HepG2 (cell line): ENCODE measurements around the gene PPM1M. TPM values are rescaled to one million over a fixed set of nuclear protein-coding genes. Genes with fewer than 3 reads are reported as not detected.

Experiments used
- ATAC-seq: fragments of 200-7000 bp; cut with Tn5 transposase; 3 replicates; pipeline ENCODE4 v1.9.1; 2020; ENCODE audit warnings: mild to moderate bottlenecking, moderate library complexity
- BruUV-seq: library from RNA; stranded (reverse); fragments of 400-500 nt; replicated peaks from 2 replicates; lab custom pipeline; 2021; lab: Mats Ljungman, UMichigan
- CTCF ChIA-PET: fragments of 300-600 bp; formaldehyde crosslinking; extraction: SDS; loops from one replicate; lab custom pipeline; 2021; ENCODE audit warnings: low total read pairs, inconsistent platforms, low intra/inter-chr PET ratio; lab: Yijun Ruan, JAX
- POLR2A ChIA-PET: fragments of 350-600 bp; sonication (Branson Sonifier 250); formaldehyde crosslinking; loops from one replicate; lab custom pipeline; 2020; ENCODE audit warnings: antibody characterized with exemption, inconsistent platforms; lab: Yijun Ruan, JAX
- DNase-seq: peaks from one replicate; pipeline ENCODE4 v3.0.0-alpha.2; 2015; ENCODE audit warnings: low spot score
- FAIRE-seq: peaks from 3 replicates; lab custom pipeline; 2011; peaks lifted over from hg19 to GRCh38; lab: Jason Lieb, UNC
- H2AFZ ChIP-seq: one replicate; pipeline ENCODE4 v1.6.1; 2011; ENCODE audit warnings: low read length, inconsistent platforms
- H3K27ac ChIP-seq: fragments of 300-600 bp; 3 replicates; pipeline ENCODE4 v1.8.0; 2011; ENCODE audit warnings: mixed run types, mild to moderate bottlenecking, mixed read lengths, low read length, inconsistent platforms; ENCODE audit not compliant: insufficient read depth; ENCODE audit errors: extremely low read length
- H3K27me3 ChIP-seq, 2 experiments: fragments of 200-600 bp in 1 of 2; 2 replicates in 1 of 2; 3 replicates in 1 of 2; pipeline versions ENCODE4 v1.6.0 to v1.8.0; 2011; ENCODE audit warnings: low read length in 2 of 2, mild to moderate bottlenecking in 2 of 2, moderate library complexity in 2 of 2, inconsistent platforms in 1 of 2; ENCODE audit not compliant: insufficient read depth in 2 of 2, control insufficient read depth in 1 of 2
- H3K36me3 ChIP-seq, 2 experiments: fragments of 200-600 bp in 1 of 2; replicated peaks in 1 of 2; 2 replicates in 1 of 2; 3 replicates in 1 of 2; pipeline versions ENCODE4 v1.5.1 to v1.8.0; 2011; ENCODE audit warnings: low read length in 2 of 2, inconsistent platforms in 1 of 2; ENCODE audit not compliant: insufficient read depth in 2 of 2, control insufficient read depth in 1 of 2
- H3K4me1 ChIP-seq: 2 replicates; pipeline ENCODE4 v1.5.1; 2012; ENCODE audit warnings: low read length, inconsistent platforms; ENCODE audit not compliant: insufficient read depth
- H3K4me2 ChIP-seq: 2 replicates; pipeline ENCODE4 v1.6.0; 2011; ENCODE audit warnings: low read depth, low read length, inconsistent platforms
- H3K4me3 ChIP-seq, 3 experiments: fragments of 200-600 bp in 1 of 3; sonication (generic), shearing (Covaris generic) in 1 of 3; replicated peaks in 1 of 3; 2 replicates each; pipeline ENCODE4 v1.5.1; 2011 to 2016; ENCODE audit warnings: low read length in 3 of 3, inconsistent platforms in 2 of 3, low read depth in 2 of 3, mild to moderate bottlenecking in 2 of 3, control low read depth in 1 of 3, mixed read lengths in 1 of 3; ENCODE audit not compliant: insufficient read depth in 1 of 3
- H3K79me2 ChIP-seq: one replicate; pipeline ENCODE4 v1.6.1; 2011; ENCODE audit warnings: low read length, inconsistent platforms; ENCODE audit not compliant: insufficient read depth
- H3K9ac ChIP-seq: 2 replicates; pipeline ENCODE4 v1.6.0; 2011; ENCODE audit warnings: mild to moderate bottlenecking, low read depth, low read length, inconsistent platforms; ENCODE audit not compliant: insufficient read depth
- H3K9me3 ChIP-seq: 2 replicates; pipeline ENCODE4 v1.5.1; 2012; ENCODE audit warnings: mild to moderate bottlenecking, low read length
- H4K20me1 ChIP-seq: 2 replicates; pipeline ENCODE4 v1.6.0; 2011; ENCODE audit warnings: inconsistent platforms, mild to moderate bottlenecking, low read length, moderate library complexity; ENCODE audit not compliant: insufficient read depth
- CTCF ChIP-seq: sonication (generic); formaldehyde crosslinking; IDR thresholded peaks from 2 replicates; pipeline ENCODE4 v1.5.0; 2020; ENCODE audit warnings: mild to moderate bottlenecking, missing genetic modification reagents, moderate library complexity
- ELF1 ChIP-seq: sonication (generic); formaldehyde crosslinking; IDR thresholded peaks from 2 replicates; pipeline ENCODE4 v1.4.0; 2020; ENCODE audit warnings: missing genetic modification reagents
- KDM4B ChIP-seq: sonication (generic); formaldehyde crosslinking; IDR thresholded peaks from 2 replicates; pipeline ENCODE4 v1.4.0; 2020; ENCODE audit warnings: missing genetic modification reagents
- KDM5B ChIP-seq: sonication (generic); formaldehyde crosslinking; IDR thresholded peaks from 2 replicates; pipeline ENCODE4 v1.4.0; 2020; ENCODE audit warnings: missing genetic modification reagents, mild to moderate bottlenecking, borderline replicate concordance
- MIER3 ChIP-seq: IDR thresholded peaks from 2 replicates; pipeline ENCODE4 v1.6.1; 2016; ENCODE audit warnings: missing compliant biosample characterization, borderline replicate concordance
- POLR2G ChIP-seq: fragments of 200-400 bp; formaldehyde crosslinking; IDR thresholded peaks from 2 replicates; pipeline ENCODE4 v1.6.1; 2018; ENCODE audit warnings: mild to moderate bottlenecking, low read depth, low read length, moderate library complexity
- PRPF4 ChIP-seq: fragments of 200-400 bp; formaldehyde crosslinking; IDR thresholded peaks from 2 replicates; pipeline ENCODE4 v1.6.1; 2016; ENCODE audit warnings: low read length, low read depth; ENCODE audit not compliant: poor library complexity, severe bottlenecking
- SMAD3 ChIP-seq: sonication (generic); formaldehyde crosslinking; IDR thresholded peaks from 2 replicates; pipeline ENCODE4 v1.4.0; 2020; ENCODE audit warnings: missing genetic modification reagents
- XRCC5 ChIP-seq: fragments of 200-400 bp; formaldehyde crosslinking; optimal IDR thresholded peaks from 2 replicates; pipeline ENCODE3; 2017; ENCODE audit warnings: mild to moderate bottlenecking, low read length
- ZFY ChIP-seq: sonication (generic); formaldehyde crosslinking; IDR thresholded peaks from 2 replicates; pipeline ENCODE4 v1.4.0; 2020; ENCODE audit warnings: missing genetic modification reagents
- ZNF232 ChIP-seq: sonication (generic); formaldehyde crosslinking; IDR thresholded peaks from 2 replicates; pipeline ENCODE4 v1.4.0; 2020; ENCODE audit warnings: missing genetic modification reagents, borderline replicate concordance
- ZNF501 ChIP-seq: sonication (generic); formaldehyde crosslinking; IDR thresholded peaks from 2 replicates; pipeline ENCODE4 v1.5.1; 2020; ENCODE audit warnings: mild to moderate bottlenecking, moderate library complexity, missing genetic modification reagents
- WGBS: methylation state at CpG from one replicate; pipeline ENCODE4 v1.1.6; 2017; ENCODE audit warnings: low lambda C conversion rate; 5-methylcytosine and 5-hydroxymethylcytosine counted together
- in situ Hi-C: cut with HindIII; loops from 2 replicates; pipeline ENCODE4 v1.10.0; 2017; ENCODE audit warnings: low pct_unique_long_range_greater_than_20kb; ENCODE audit not compliant: extremely low pct_ligation_motif_present
- intact Hi-C: fragments of 100-400 bp; cut with micrococcal nuclease; formaldehyde crosslinking; loops from one replicate; pipeline ENCODE4 v1.10.0; 2022; ENCODE audit not compliant: unreplicated experiment
- polyA plus RNA-seq, 8 experiments: library from polyadenylated mRNA; depleted of rRNA in 3 of 8; stranded (reverse) in 7 of 8; unstranded in 1 of 8; fragments of >200 nt; fragmentation: Illumina TruSeq in 4 of 8; extraction: Trizol in 4 of 8; gene quantifications; 2 replicates each; pipeline versions ENCODE4 v1.2.1 to v1.2.3, GENCODE V29; 2011 to 2016; ENCODE audit warnings: low read depth in 4 of 8, missing spikeins in 1 of 8, mixed read lengths in 1 of 8; ENCODE audit not compliant: insufficient read depth in 1 of 8
- total RNA-seq, 5 experiments: library from RNA; depleted of rRNA; stranded (reverse); fragments of >200 nt; fragmentation: Illumina TruSeq; extraction: Trizol; gene quantifications; 2 replicates each; pipeline ENCODE4 v1.2.3, GENCODE V29; 2016; ENCODE audit warnings: low read depth in 1 of 5
- TF ChIP-seq, protein P1 (sequence below), 2 experiments: sonication (generic) in 1 of 2; formaldehyde crosslinking in 1 of 2; IDR thresholded peaks; 2 replicates each; pipeline versions ENCODE4 v1.5.1 to v1.6.1; 2011 to 2020; ENCODE audit warnings: borderline replicate concordance in 1 of 2, low read depth in 1 of 2, low read length in 1 of 2, mild to moderate bottlenecking in 1 of 2, missing genetic modification reagents in 1 of 2, moderate library complexity in 1 of 2
- TF ChIP-seq, protein P2 (sequence below): sonication (generic); formaldehyde crosslinking; IDR thresholded peaks from 2 replicates; pipeline ENCODE4 v1.4.0; 2020; ENCODE audit warnings: mild to moderate bottlenecking, missing genetic modification reagents
- TF ChIP-seq, protein P3 (sequence below): IDR thresholded peaks from 2 replicates; pipeline ENCODE4 v1.6.1; 2016; ENCODE audit warnings: mild to moderate bottlenecking, missing biosample characterization, missing genetic modification reagents

Gene PPM1M
- total and polyA plus RNA-seq, 2 of the 13 experiments (the other 11 are each of a cell fraction or from before 2014, with no cell fraction given): 2.5 to 5.9 TPM

DNA sequence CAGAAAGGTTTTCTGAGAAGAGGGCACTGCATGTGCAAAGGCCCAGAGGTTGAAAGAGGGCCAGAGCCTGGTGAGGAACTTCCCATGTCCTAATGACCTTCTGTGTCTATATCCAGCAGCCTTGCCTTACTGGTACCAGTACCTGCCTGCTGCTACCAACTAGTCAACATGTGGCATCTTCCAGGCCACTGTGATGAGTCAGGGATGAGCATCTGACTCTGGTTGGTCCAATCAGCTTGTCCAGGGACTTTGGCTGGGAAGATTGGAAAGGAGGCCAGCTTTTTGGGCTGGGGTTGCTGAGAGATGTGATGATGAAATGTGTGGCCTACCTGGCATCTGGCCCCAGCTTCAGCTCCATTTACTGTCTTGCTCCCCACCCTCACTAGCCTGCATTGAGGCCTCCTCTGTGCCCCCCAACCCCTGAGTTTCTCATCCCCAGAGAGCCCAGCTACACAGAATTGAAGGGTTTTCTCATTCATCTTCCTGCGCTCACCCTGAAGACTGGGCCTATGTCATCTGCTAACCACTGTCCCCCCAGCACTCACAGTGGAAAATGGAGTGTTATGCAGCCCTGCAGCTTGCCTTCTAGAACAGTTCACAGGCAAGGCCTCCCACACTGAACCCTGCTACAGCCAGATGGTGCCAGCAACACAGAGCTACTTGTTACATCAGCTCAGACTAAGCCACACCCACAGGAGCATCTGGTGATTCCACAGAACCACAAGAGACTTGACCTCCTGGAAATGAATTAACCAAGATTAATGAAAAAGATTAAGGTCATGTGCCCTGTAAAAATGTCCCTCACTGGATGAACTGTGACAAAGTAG, 5.3 kb upstream of the PPM1M start:
- Histone ChIP-seq H3K36me3 (no peaks in the 10 kb centered on the region), H3K27me3 (no peaks in the 10 kb centered on the region; a peak in 1 of 5 replicates), H3K4me1 (peaks cover 65% of the 10 kb centered on the region), H2AFZ (no peak overlapping the region), H4K20me1 (peaks cover 13% of the 10 kb centered on the region; the same call in 1 of the 2 replicates), H3K9me3 (no peaks in the 10 kb centered on the region), H3K79me2 (peaks cover 29% of the 10 kb centered on the region), H3K4me2 (peak overlapping the region; percentile 71), H3K4me3 (peak overlapping the region; percentile 79 to 100 (median 98); a peak in 5 of 6 replicates), H3K27ac (no peak overlapping the region), H3K9ac (peak overlapping the region; percentile 89; the same call in 1 of the 2 replicates)
- DNase-seq (peak; percentile 59), ATAC-seq (no peak), FAIRE-seq (no peak)
- CTCF ChIA-PET: no interaction called here
- 100% methylated on average over 1 of the region's 1 CpG for WGBS
- in situ Hi-C loops (no loop called here), intact Hi-C loops (no loop called here)
- BruUV-seq: no TSS peak
- POLR2A ChIA-PET: interaction anchor here (0.6 to 1.7 kb wide), 11 partner anchors 9 to 244 kb away, joined by 3 to 15 read pairs (median 4); partner anchors contain the start of genes GLYCTK, RPL29, TLR9 and WDR82
- TF ChIP-seq, protein P1, sequence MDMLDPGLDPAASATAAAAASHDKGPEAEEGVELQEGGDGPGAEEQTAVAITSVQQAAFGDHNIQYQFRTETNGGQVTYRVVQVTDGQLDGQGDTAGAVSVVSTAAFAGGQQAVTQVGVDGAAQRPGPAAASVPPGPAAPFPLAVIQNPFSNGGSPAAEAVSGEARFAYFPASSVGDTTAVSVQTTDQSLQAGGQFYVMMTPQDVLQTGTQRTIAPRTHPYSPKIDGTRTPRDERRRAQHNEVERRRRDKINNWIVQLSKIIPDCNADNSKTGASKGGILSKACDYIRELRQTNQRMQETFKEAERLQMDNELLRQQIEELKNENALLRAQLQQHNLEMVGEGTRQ (IDR thresholded peaks at IDR 0.05; ENCODE audit: low read depth, low read length): no peak
- TF ChIP-seq, protein P1 (CRISPR knock-in tag; IDR thresholded peaks at IDR 0.05; ENCODE audit: borderline replicate concordance): peak; percentile 28; the same call in 1 of the 2 replicates
- TF ChIP-seq ZFY: 0 out of 2 replicates have a peak, but pooled peaks have one; percentile 44
- peak; percentile 28; the same call in 1 of the 2 replicates for TF ChIP-seq MIER3 (CRISPR knock-in tag)
- 0 out of 2 replicates have a peak, but pooled peaks have one; percentile 34 for TF ChIP-seq POLR2G
- TF ChIP-seq, protein P2, sequence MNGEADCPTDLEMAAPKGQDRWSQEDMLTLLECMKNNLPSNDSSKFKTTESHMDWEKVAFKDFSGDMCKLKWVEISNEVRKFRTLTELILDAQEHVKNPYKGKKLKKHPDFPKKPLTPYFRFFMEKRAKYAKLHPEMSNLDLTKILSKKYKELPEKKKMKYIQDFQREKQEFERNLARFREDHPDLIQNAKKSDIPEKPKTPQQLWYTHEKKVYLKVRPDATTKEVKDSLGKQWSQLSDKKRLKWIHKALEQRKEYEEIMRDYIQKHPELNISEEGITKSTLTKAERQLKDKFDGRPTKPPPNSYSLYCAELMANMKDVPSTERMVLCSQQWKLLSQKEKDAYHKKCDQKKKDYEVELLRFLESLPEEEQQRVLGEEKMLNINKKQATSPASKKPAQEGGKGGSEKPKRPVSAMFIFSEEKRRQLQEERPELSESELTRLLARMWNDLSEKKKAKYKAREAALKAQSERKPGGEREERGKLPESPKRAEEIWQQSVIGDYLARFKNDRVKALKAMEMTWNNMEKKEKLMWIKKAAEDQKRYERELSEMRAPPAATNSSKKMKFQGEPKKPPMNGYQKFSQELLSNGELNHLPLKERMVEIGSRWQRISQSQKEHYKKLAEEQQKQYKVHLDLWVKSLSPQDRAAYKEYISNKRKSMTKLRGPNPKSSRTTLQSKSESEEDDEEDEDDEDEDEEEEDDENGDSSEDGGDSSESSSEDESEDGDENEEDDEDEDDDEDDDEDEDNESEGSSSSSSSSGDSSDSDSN (CRISPR knock-in tag): 0 out of 2 replicates have a peak, but pooled peaks have one; percentile 28
- TF ChIP-seq KDM5B (CRISPR knock-in tag): no peak
- TF ChIP-seq CTCF (CRISPR knock-in tag): peak; percentile 44
- TF ChIP-seq KDM4B: peak; percentile 25; the same call in 1 of the 2 replicates
- 0 out of 2 replicates have a peak, but pooled peaks have one; percentile 0 for TF ChIP-seq SMAD3 (CRISPR knock-in tag)
- TF ChIP-seq, protein P3, sequence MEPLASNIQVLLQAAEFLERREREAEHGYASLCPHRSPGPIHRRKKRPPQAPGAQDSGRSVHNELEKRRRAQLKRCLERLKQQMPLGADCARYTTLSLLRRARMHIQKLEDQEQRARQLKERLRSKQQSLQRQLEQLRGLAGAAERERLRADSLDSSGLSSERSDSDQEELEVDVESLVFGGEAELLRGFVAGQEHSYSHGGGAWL (CRISPR knock-in tag): 0 out of 2 replicates have a peak, but pooled peaks have one; percentile 24
- TF ChIP-seq ZNF232 (CRISPR knock-in tag): no peak
- no peak for TF ChIP-seq XRCC5
- TF ChIP-seq ZNF501 (CRISPR knock-in tag): peak; percentile 44; the same call in 1 of the 2 replicates
- no peak for TF ChIP-seq ELF1 (CRISPR knock-in tag)
- no peak for TF ChIP-seq PRPF4
